WTC11 (cell line): ENCODE data around the gene CASKIN2. TPM values are rescaled to one million over a fixed set of nuclear protein-coding genes. Genes with fewer than 3 reads are reported as not detected.

Source experiments
- ATAC-seq: fragments of 200-7000 bp; cut with Tn5 transposase; 2 replicates; pipeline ENCODE4 v1.10.0; 2021; ENCODE audit warnings: mild to moderate bottlenecking, moderate library complexity
- CTCF ChIA-PET: fragments of 300-600 bp; sonication (Branson Sonifier 250); formaldehyde crosslinking; loops from one replicate; lab custom pipeline; 2021; ENCODE audit warnings: antibody characterized with exemption; lab: Charles Lee
- POLR2A ChIA-PET: fragments of 350-600 bp; sonication (Branson Sonifier 250); formaldehyde crosslinking; loops from one replicate; lab custom pipeline; 2021; ENCODE audit warnings: antibody characterized with exemption; lab: Charles Lee
- DNase-seq: peaks from one replicate; pipeline ENCODE4 v3.0.0; 2021; ENCODE audit warnings: low spot score
- H3K27ac Mint-ChIP-seq: 2 replicates; pipeline ENCODE4 v1.8.0; 2021; ENCODE audit warnings: mixed read lengths
- H3K27me3 Mint-ChIP-seq: 2 replicates; pipeline ENCODE4 v1.8.0; 2021; ENCODE audit warnings: low read depth, mild to moderate bottlenecking, moderate library complexity, mixed read lengths
- H3K36me3 Mint-ChIP-seq: 2 replicates; pipeline ENCODE4 v1.8.0; 2021; ENCODE audit warnings: mixed read lengths
- H3K4me1 Mint-ChIP-seq: 2 replicates; pipeline ENCODE4 v1.8.0; 2022; ENCODE audit warnings: mixed read lengths
- H3K4me3 Mint-ChIP-seq: 2 replicates; pipeline ENCODE4 v1.8.0; 2021; ENCODE audit warnings: mild to moderate bottlenecking, moderate library complexity, mixed read lengths
- H3K9me3 Mint-ChIP-seq: 2 replicates; pipeline ENCODE4 v1.8.0; 2021; ENCODE audit warnings: mixed read lengths
- ATF3 ChIP-seq: sonication (generic); formaldehyde crosslinking; conservative IDR thresholded peaks from 2 replicates; pipeline ENCODE4 v1.8.1; 2022; ENCODE audit warnings: mild to moderate bottlenecking, missing genetic modification reagents
- FOXP4 ChIP-seq: sonication (generic); formaldehyde crosslinking; IDR thresholded peaks from 2 replicates; pipeline ENCODE4 v1.8.0; 2022; ENCODE audit warnings: mild to moderate bottlenecking, missing genetic modification reagents
- GRHL2 ChIP-seq: fragments of 250-450 bp; sonication (Bioruptor Pico); IDR thresholded peaks from 2 replicates; pipeline ENCODE4 v1.8.0; 2022; ENCODE audit warnings: mild to moderate bottlenecking, moderate library complexity; ENCODE audit not compliant: insufficient replicate concordance, severe bottlenecking
- HMGA2 ChIP-seq: fragments of 250-450 bp; sonication (Bioruptor Pico); IDR thresholded peaks from 2 replicates; pipeline ENCODE4 v1.4.0; 2021; ENCODE audit warnings: mild to moderate bottlenecking, moderate library complexity
- JAZF1 ChIP-seq: fragments of 250-450 bp; sonication (Bioruptor Pico); IDR thresholded peaks from 2 replicates; pipeline ENCODE4 v1.9.0; 2021; ENCODE audit warnings: moderate library complexity, mild to moderate bottlenecking, inconsistent platforms
- JUN ChIP-seq: sonication (generic); formaldehyde crosslinking; IDR thresholded peaks from 2 replicates; pipeline ENCODE4 v1.8.0; 2023; ENCODE audit warnings: mild to moderate bottlenecking, missing genetic modification reagents
- NFE2L1 ChIP-seq: sonication (generic); formaldehyde crosslinking; IDR thresholded peaks from 2 replicates; pipeline ENCODE4 v1.8.1; 2023; ENCODE audit warnings: missing genetic modification reagents
- NFYB ChIP-seq: sonication (generic); formaldehyde crosslinking; conservative IDR thresholded peaks from 2 replicates; pipeline ENCODE4 v1.8.0; 2022; ENCODE audit warnings: low read depth, missing genetic modification reagents
- RORB ChIP-seq: fragments of 250-450 bp; sonication (Bioruptor Pico); IDR thresholded peaks from 2 replicates; pipeline ENCODE4 v1.9.0; 2021; ENCODE audit warnings: mild to moderate bottlenecking
- SOX15 ChIP-seq: fragments of 250-450 bp; sonication (Bioruptor Pico); IDR thresholded peaks from 2 replicates; pipeline ENCODE4 v1.9.0; 2021; ENCODE audit warnings: mild to moderate bottlenecking
- TP53 ChIP-seq: sonication (generic); formaldehyde crosslinking; IDR thresholded peaks from 2 replicates; pipeline ENCODE4 v1.8.1; 2023; ENCODE audit warnings: mild to moderate bottlenecking, missing genetic modification reagents
- ZNF219 ChIP-seq: sonication (generic); formaldehyde crosslinking; IDR thresholded peaks from 2 replicates; pipeline ENCODE4 v1.8.0; 2023; ENCODE audit warnings: missing genetic modification reagents, mild to moderate bottlenecking, borderline replicate concordance
- ZNF232 ChIP-seq: sonication (generic); formaldehyde crosslinking; IDR thresholded peaks from 2 replicates; pipeline ENCODE4 v1.8.0; 2022; ENCODE audit warnings: mild to moderate bottlenecking, missing genetic modification reagents
- ZNF263 ChIP-seq: sonication (generic); formaldehyde crosslinking; IDR thresholded peaks from 2 replicates; pipeline ENCODE4 v1.8.1; 2022; ENCODE audit warnings: low read depth, mild to moderate bottlenecking, moderate library complexity, missing genetic modification reagents
- ZNF396 ChIP-seq: fragments of 250-450 bp; sonication (Bioruptor Pico); IDR thresholded peaks from 2 replicates; pipeline ENCODE4 v1.8.0; 2021; ENCODE audit warnings: mild to moderate bottlenecking, moderate library complexity, borderline replicate concordance
- total RNA-seq: library from RNA; stranded (reverse); gene quantifications from 3 replicates; pipeline ENCODE4 v1.2.3, GENCODE V29; 2021
- TF ChIP-seq, protein P1 (sequence below): sonication (generic); formaldehyde crosslinking; IDR thresholded peaks from 2 replicates; pipeline ENCODE4 v1.8.0; 2022; ENCODE audit warnings: missing genetic modification reagents
- TF ChIP-seq, protein P2 (sequence below): sonication (generic); formaldehyde crosslinking; IDR thresholded peaks from 2 replicates; pipeline ENCODE4 v1.8.0; 2022; ENCODE audit warnings: mild to moderate bottlenecking, missing genetic modification reagents
- TF ChIP-seq, protein P3 (sequence below): sonication (generic); formaldehyde crosslinking; IDR thresholded peaks from 2 replicates; pipeline ENCODE4 v1.8.0; 2022; ENCODE audit warnings: mild to moderate bottlenecking, missing genetic modification reagents
- TF ChIP-seq, protein P4 (sequence below): sonication (generic); formaldehyde crosslinking; IDR thresholded peaks from 2 replicates; pipeline ENCODE4 v1.8.0; 2023; ENCODE audit warnings: missing genetic modification reagents, mild to moderate bottlenecking, borderline replicate concordance

The CASKIN2 gene
- total RNA-seq, 1 experiment from 2014 or later: 31.9 TPM

GRCh38 chr17:75525806-75526554 lies 10.6 kb upstream of the CASKIN2 start (continued):
- TF ChIP-seq FOXP4 (CRISPR knock-in tag): no peak

- Mint-ChIP-seq H3K36me3 (peaks cover 10% of the 10 kb centered on the region; the same call in 1 of the 2 replicates), H3K4me3 (peak within 1 kb of the TSS; percentile 83), H3K4me1 (peaks cover 17% of the 10 kb centered on the region), H3K27me3 (0 out of 2 replicates have a peak, but pooled peaks cover 3% of the 10 kb centered on the region), H3K9me3 (no peaks in the 10 kb centered on the region), H3K27ac (peak within 1 kb of the TSS; percentile 80)
- ChIA-PET CTCF (interaction anchor here (0.6 to 3.9 kb wide), 27 partner anchors 8 to 341 kb away, joined by 3 to 65 read pairs (median 4); partner anchors contain the start of genes MIF4GD, SLC25A19, SMIM5 and TSEN54), POLR2A (interaction anchor here (0.5 to 1.6 kb wide), 5 partner anchors 9 to 1366 kb away, joined by 3 to 9 read pairs (median 3); partner anchors contain the start of gene TSEN54)
- ATAC-seq (peak; percentile 89), DNase-seq (peak; percentile 87)
- TF ChIP-seq JUN (CRISPR knock-in tag) (0 out of 2 replicates have a peak, but pooled peaks have one; percentile 30), ZNF232 (CRISPR knock-in tag) (no peak), ATF3 (CRISPR knock-in tag) (no peak), SOX15 (CRISPR knock-in tag) (no peak), GRHL2 (no peak), ZNF263 (peak; percentile 64), NFYB (peak; percentile 41), HMGA2 (CRISPR knock-in tag) (no peak), TP53 (peak; percentile 67; the same call in 1 of the 2 replicates), NFE2L1 (no peak), RORB (CRISPR knock-in tag) (no peak), ZNF396 (CRISPR knock-in tag) (no peak), JAZF1 (CRISPR knock-in tag) (no peak), ZNF219 (CRISPR knock-in tag) (no peak), FOXP4 (CRISPR knock-in tag) (peak; percentile 67; the same call in 1 of the 2 replicates)
- TF ChIP-seq, protein P1, sequence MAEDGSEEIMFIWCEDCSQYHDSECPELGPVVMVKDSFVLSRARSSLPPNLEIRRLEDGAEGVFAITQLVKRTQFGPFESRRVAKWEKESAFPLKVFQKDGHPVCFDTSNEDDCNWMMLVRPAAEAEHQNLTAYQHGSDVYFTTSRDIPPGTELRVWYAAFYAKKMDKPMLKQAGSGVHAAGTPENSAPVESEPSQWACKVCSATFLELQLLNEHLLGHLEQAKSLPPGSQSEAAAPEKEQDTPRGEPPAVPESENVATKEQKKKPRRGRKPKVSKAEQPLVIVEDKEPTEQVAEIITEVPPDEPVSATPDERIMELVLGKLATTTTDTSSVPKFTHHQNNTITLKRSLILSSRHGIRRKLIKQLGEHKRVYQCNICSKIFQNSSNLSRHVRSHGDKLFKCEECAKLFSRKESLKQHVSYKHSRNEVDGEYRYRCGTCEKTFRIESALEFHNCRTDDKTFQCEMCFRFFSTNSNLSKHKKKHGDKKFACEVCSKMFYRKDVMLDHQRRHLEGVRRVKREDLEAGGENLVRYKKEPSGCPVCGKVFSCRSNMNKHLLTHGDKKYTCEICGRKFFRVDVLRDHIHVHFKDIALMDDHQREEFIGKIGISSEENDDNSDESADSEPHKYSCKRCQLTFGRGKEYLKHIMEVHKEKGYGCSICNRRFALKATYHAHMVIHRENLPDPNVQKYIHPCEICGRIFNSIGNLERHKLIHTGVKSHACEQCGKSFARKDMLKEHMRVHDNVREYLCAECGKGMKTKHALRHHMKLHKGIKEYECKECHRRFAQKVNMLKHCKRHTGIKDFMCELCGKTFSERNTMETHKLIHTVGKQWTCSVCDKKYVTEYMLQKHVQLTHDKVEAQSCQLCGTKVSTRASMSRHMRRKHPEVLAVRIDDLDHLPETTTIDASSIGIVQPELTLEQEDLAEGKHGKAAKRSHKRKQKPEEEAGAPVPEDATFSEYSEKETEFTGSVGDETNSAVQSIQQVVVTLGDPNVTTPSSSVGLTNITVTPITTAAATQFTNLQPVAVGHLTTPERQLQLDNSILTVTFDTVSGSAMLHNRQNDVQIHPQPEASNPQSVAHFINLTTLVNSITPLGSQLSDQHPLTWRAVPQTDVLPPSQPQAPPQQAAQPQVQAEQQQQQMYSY (CRISPR knock-in tag): no peak
- TF ChIP-seq, protein P2, sequence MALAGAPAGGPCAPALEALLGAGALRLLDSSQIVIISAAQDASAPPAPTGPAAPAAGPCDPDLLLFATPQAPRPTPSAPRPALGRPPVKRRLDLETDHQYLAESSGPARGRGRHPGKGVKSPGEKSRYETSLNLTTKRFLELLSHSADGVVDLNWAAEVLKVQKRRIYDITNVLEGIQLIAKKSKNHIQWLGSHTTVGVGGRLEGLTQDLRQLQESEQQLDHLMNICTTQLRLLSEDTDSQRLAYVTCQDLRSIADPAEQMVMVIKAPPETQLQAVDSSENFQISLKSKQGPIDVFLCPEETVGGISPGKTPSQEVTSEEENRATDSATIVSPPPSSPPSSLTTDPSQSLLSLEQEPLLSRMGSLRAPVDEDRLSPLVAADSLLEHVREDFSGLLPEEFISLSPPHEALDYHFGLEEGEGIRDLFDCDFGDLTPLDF (CRISPR knock-in tag): no peak
- TF ChIP-seq, protein P3, sequence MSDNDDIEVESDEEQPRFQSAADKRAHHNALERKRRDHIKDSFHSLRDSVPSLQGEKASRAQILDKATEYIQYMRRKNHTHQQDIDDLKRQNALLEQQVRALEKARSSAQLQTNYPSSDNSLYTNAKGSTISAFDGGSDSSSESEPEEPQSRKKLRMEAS (CRISPR knock-in tag): peak; percentile 62; the same call in 1 of the 2 replicates
- TF ChIP-seq, protein P4, sequence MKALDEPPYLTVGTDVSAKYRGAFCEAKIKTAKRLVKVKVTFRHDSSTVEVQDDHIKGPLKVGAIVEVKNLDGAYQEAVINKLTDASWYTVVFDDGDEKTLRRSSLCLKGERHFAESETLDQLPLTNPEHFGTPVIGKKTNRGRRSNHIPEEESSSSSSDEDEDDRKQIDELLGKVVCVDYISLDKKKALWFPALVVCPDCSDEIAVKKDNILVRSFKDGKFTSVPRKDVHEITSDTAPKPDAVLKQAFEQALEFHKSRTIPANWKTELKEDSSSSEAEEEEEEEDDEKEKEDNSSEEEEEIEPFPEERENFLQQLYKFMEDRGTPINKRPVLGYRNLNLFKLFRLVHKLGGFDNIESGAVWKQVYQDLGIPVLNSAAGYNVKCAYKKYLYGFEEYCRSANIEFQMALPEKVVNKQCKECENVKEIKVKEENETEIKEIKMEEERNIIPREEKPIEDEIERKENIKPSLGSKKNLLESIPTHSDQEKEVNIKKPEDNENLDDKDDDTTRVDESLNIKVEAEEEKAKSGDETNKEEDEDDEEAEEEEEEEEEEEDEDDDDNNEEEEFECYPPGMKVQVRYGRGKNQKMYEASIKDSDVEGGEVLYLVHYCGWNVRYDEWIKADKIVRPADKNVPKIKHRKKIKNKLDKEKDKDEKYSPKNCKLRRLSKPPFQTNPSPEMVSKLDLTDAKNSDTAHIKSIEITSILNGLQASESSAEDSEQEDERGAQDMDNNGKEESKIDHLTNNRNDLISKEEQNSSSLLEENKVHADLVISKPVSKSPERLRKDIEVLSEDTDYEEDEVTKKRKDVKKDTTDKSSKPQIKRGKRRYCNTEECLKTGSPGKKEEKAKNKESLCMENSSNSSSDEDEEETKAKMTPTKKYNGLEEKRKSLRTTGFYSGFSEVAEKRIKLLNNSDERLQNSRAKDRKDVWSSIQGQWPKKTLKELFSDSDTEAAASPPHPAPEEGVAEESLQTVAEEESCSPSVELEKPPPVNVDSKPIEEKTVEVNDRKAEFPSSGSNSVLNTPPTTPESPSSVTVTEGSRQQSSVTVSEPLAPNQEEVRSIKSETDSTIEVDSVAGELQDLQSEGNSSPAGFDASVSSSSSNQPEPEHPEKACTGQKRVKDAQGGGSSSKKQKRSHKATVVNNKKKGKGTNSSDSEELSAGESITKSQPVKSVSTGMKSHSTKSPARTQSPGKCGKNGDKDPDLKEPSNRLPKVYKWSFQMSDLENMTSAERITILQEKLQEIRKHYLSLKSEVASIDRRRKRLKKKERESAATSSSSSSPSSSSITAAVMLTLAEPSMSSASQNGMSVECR: peak; percentile 62; the same call in 1 of the 2 replicates
Measured at GRCh38 chr17:75524970-75525805, 9.9 kb upstream of the CASKIN2 start, which contains the start of gene LLGL2. LLGL2 (plus strand) TSS chr17:75525697; CDS start chr17:75543427, 17,730 bp downstream.
